MCF 10A (cell line): Measurements from ENCODE around the gene YWHAB. TPM values are rescaled to one million over a fixed set of nuclear protein-coding genes. Genes with fewer than 3 reads are reported as not detected.

Source experiments
- BruUV-seq: library from RNA; stranded (reverse); fragments of 400-500 nt; replicated peaks from 2 replicates; lab custom pipeline; 2021; lab: Mats Ljungman, UMichigan
- CTCF ChIA-PET: fragments of 300-600 bp; sonication (Branson Sonifier 250); formaldehyde crosslinking; extraction: SDS; loops from one replicate; lab custom pipeline; 2021; ENCODE audit warnings: antibody characterized with exemption, inconsistent platforms; lab: Yijun Ruan, JAX
- POLR2A ChIA-PET: fragments of 300-600, 350-650 bp; sonication (Branson Sonifier 250); formaldehyde crosslinking; extraction: SDS; loops from one replicate; lab custom pipeline; 2020; ENCODE audit warnings: antibody characterized with exemption, inconsistent platforms; lab: Yijun Ruan, JAX
- DNase-seq: peaks from one replicate; pipeline ENCODE4 v3.0.0-alpha.2; 2018; ENCODE audit not compliant: unreplicated experiment
- H3K27ac Mint-ChIP-seq: one replicate; pipeline ENCODE4 v1.8.0; 2022; ENCODE audit warnings: mild to moderate bottlenecking, low read depth, mixed read lengths; ENCODE audit not compliant: unreplicated experiment
- H3K27me3 Mint-ChIP-seq: one replicate; pipeline ENCODE4 v1.8.0; 2022; ENCODE audit warnings: mixed read lengths; ENCODE audit not compliant: insufficient read depth, unreplicated experiment
- H3K36me3 Mint-ChIP-seq: one replicate; pipeline ENCODE4 v1.8.0; 2022; ENCODE audit warnings: mild to moderate bottlenecking, moderate library complexity, mixed read lengths; ENCODE audit not compliant: insufficient read depth, unreplicated experiment
- H3K4me1 Mint-ChIP-seq: one replicate; pipeline ENCODE4 v1.8.0; 2022; ENCODE audit warnings: mixed read lengths; ENCODE audit not compliant: insufficient read depth, unreplicated experiment
- H3K4me3 Mint-ChIP-seq: one replicate; pipeline ENCODE4 v1.8.0; 2022; ENCODE audit warnings: mild to moderate bottlenecking, moderate library complexity, mixed read lengths; ENCODE audit not compliant: unreplicated experiment
- H3K9me3 Mint-ChIP-seq: one replicate; pipeline ENCODE4 v1.8.0; 2022; ENCODE audit warnings: mixed read lengths; ENCODE audit not compliant: unreplicated experiment
- CTCF ChIP-seq: fragments of 200-600 bp; IDR thresholded peaks from one replicate; pipeline ENCODE4 v1.8.0; 2022; ENCODE audit warnings: antibody characterized with exemption, mild to moderate bottlenecking; ENCODE audit not compliant: unreplicated experiment
- intact Hi-C: fragments of 100-400 bp; cut with micrococcal nuclease; formaldehyde crosslinking; loops from 2 replicates; pipeline ENCODE4 v1.14.1; 2022
- total RNA-seq: library from RNA; stranded (reverse); gene quantifications from 2 replicates; pipeline ENCODE4 v1.2.3, GENCODE V29; 2022

YWHAB gene
- total RNA-seq, 1 experiment from 2014 or later = 235 TPM

GRCh38 chr20:44948107-44948506 is 62.6 kb downstream of the YWHAB start:
- no peak for TF ChIP-seq CTCF
- Mint-ChIP-seq H3K4me3 (no peak overlapping the region), H3K4me1 (peaks cover 5% of the 10 kb centered on the region), H3K9me3 (no peaks in the 10 kb centered on the region), H3K36me3 (peaks cover 81% of the 10 kb centered on the region), H3K27ac (no peak overlapping the region), H3K27me3 (no peaks in the 10 kb centered on the region)
- no TSS peak for BruUV-seq
- no peak for DNase-seq
- CTCF ChIA-PET = interaction anchor here (0.7 kb wide), 1 partner anchor 148 kb away, joined by 3 read pairs; no protein-coding TSS in a partner anchor
- POLR2A ChIA-PET = interaction anchor here (1.0 to 4.1 kb wide), 4 partner anchors 11 to 51 kb away, joined by 3 to 29 read pairs (median 3); partner anchors contain the start of gene TOMM34
- intact Hi-C loops = no loop called here

- no peak for DNase-seq
- no peaks in the 10 kb centered on the region for H3K9me3 Mint-ChIP-seq
- no peaks in the 10 kb centered on the region for H3K27me3 Mint-ChIP-seq
- no peak overlapping the region for H3K27ac Mint-ChIP-seq
- no peak for TF ChIP-seq CTCF
- CTCF ChIA-PET = interaction anchor here (0.7 to 0.8 kb wide), 2 partner anchors 29 to 59 kb away, joined by 3 read pairs; no protein-coding TSS in a partner anchor
- H3K4me1 Mint-ChIP-seq = peaks cover 9% of the 10 kb centered on the region
- POLR2A ChIA-PET = interaction anchor here (0.8 to 4.1 kb wide), 7 partner anchors 11 to 94 kb away, joined by 3 to 29 read pairs (median 3); partner anchors contain the start of gene TOMM34
- intact Hi-C loops = no loop called here
- no TSS peak for BruUV-seq
- peaks cover 81% of the 10 kb centered on the region for H3K36me3 Mint-ChIP-seq
- no peak overlapping the region for H3K4me3 Mint-ChIP-seq
These were observed 63.0 kb downstream of the YWHAB start for GRCh38 chr20:44948513-44948912.

- Mint-ChIP-seq H3K4me3 (no peak overlapping the region), H3K27ac (peak overlapping the region; percentile 3), H3K36me3 (peaks cover 81% of the 10 kb centered on the region), H3K27me3 (no peaks in the 10 kb centered on the region), H3K4me1 (peaks cover 10% of the 10 kb centered on the region), H3K9me3 (no peaks in the 10 kb centered on the region)
- ChIA-PET CTCF (no interaction called here), POLR2A (interaction anchor here (2.2 to 4.1 kb wide), 3 partner anchors 8 to 10 kb away, joined by 12 to 29 read pairs (median 16); partner anchors contain the start of gene TOMM34)
- BruUV-seq = no TSS peak
- DNase-seq = no peak
- intact Hi-C loops = no loop called here
- no peak for TF ChIP-seq CTCF
These were observed 64.9 kb downstream of the YWHAB start for GRCh38 chr20:44950368-44950767.

GRCh38 chr20:44952731-44953130 is 67.2 kb downstream of the YWHAB start:
- ChIA-PET POLR2A (interaction anchor here (2.2 kb wide), 1 partner anchor 8 kb away, joined by 16 read pairs; the partner anchor contains the start of gene TOMM34), CTCF (interaction anchor here (1.2 to 1.5 kb wide), 3 partner anchors 10 to 91 kb away, joined by 3 to 4 read pairs (median 4); no protein-coding TSS in a partner anchor)
- peaks cover 89% of the 10 kb centered on the region for H3K36me3 Mint-ChIP-seq
- no peaks in the 10 kb centered on the region for H3K27me3 Mint-ChIP-seq
- BruUV-seq = no TSS peak
- intact Hi-C loops = no loop called here
- DNase-seq = no peak
- H3K9me3 Mint-ChIP-seq = no peaks in the 10 kb centered on the region
- no peak overlapping the region for H3K4me3 Mint-ChIP-seq
- H3K4me1 Mint-ChIP-seq = peaks cover 10% of the 10 kb centered on the region
- no peak overlapping the region for H3K27ac Mint-ChIP-seq
- no peak for TF ChIP-seq CTCF
